Astrocyte of the cerebellum (primary cell): Measurements from ENCODE around the gene GABRA4.

ENCODE experiments used
- DNase-seq: peaks from one replicate; pipeline ENCODE4 v3.0.0-alpha.2; 2011; ENCODE audit warnings: low read depth
- H3K4me3 ChIP-seq: 2 replicates; pipeline ENCODE4 v1.5.1; 2011; ENCODE audit warnings: mild to moderate bottlenecking, low read depth, low read length, moderate library complexity
- in situ Hi-C: cut with HindIII; loops from 2 replicates; pipeline ENCODE4 v1.10.0; 2017; ENCODE audit warnings: low sequenced_read_pairs
- TF ChIP-seq, protein P1 (sequence below): IDR thresholded peaks from 2 replicates; pipeline ENCODE4 v1.5.1; 2012; ENCODE audit warnings: low read length, low read depth, moderate library complexity, mild to moderate bottlenecking; ENCODE audit errors: missing control alignments

Gene GABRA4

DNA sequence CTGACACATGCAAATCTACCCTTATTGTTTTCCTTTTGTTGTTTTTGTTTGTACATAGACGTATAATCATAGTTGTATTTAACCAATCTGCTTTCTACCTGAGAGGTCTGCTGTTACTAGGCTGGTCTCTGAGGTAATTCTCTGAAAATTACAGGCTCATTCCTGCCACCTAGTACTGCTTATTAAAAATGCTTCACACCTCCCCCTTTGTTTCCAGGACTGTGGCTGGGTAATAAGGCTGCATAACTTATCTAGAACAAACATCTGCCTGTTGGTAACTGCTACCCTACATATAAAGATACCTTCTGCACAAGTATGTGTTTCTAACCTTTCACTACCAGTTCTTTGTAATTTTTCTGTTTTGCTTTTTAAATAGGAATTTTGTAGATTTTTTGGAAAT lies 118.6 kb downstream of the GABRA4 start:
- no peak for DNase-seq
- in situ Hi-C loops: no loop called here
- TF ChIP-seq, protein P1, sequence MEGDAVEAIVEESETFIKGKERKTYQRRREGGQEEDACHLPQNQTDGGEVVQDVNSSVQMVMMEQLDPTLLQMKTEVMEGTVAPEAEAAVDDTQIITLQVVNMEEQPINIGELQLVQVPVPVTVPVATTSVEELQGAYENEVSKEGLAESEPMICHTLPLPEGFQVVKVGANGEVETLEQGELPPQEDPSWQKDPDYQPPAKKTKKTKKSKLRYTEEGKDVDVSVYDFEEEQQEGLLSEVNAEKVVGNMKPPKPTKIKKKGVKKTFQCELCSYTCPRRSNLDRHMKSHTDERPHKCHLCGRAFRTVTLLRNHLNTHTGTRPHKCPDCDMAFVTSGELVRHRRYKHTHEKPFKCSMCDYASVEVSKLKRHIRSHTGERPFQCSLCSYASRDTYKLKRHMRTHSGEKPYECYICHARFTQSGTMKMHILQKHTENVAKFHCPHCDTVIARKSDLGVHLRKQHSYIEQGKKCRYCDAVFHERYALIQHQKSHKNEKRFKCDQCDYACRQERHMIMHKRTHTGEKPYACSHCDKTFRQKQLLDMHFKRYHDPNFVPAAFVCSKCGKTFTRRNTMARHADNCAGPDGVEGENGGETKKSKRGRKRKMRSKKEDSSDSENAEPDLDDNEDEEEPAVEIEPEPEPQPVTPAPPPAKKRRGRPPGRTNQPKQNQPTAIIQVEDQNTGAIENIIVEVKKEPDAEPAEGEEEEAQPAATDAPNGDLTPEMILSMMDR: no peak
- no peak overlapping the region for H3K4me3 ChIP-seq

GRCh38 chr4:46870411-46870810 lies 123.0 kb downstream of the GABRA4 start:
- in situ Hi-C loops: no loop called here
- no peak for DNase-seq
- H3K4me3 ChIP-seq: no peak overlapping the region
- TF ChIP-seq, protein P1: no peak
